ENCODE data around the gene C22orf42.

GRCh38 chr22:32177221-32177765, 18.2 kb upstream of the C22orf42 start:
- TF ChIP-seq EZH2 (IDR thresholded peaks at IDR 0.05; ENCODE audit: low read length), result no peak
- no peak for TF ChIP-seq CTCF (optimal IDR thresholded peaks at IDR 0.05 in 1 of 3, IDR thresholded peaks at IDR 0.05 in 1 of 3, conservative IDR thresholded peaks at IDR 0.05 in 1 of 3; ENCODE audit: extremely low read depth in 1 of 3, insufficient read depth in 2 of 3, low read length in 3 of 3)

Measured in keratinocyte (primary cell).